SU-DHL-6 (cell line): Measurements from ENCODE around the gene UNC45A.

Experiments used
- H2AFZ ChIP-seq: fragments of 200-600 bp; sonication (generic); 2 replicates; pipeline ENCODE4 v1.6.1; 2014; ENCODE audit warnings: low read depth, mild to moderate bottlenecking, moderate library complexity, mixed read lengths, antibody characterized with exemption, low read length; ENCODE audit not compliant: severe bottlenecking
- H3F3A ChIP-seq: fragments of 200-600 bp; shearing (Covaris generic); 2 replicates; pipeline ENCODE4 v1.6.0; 2016; ENCODE audit warnings: antibody characterized with exemption, mild to moderate bottlenecking; ENCODE audit not compliant: insufficient read depth
- H3K27ac ChIP-seq: fragments of 200-600 bp; sonication (generic); 2 replicates; pipeline ENCODE4 v1.5.1; 2016; ENCODE audit warnings: low read depth, mild to moderate bottlenecking, low read length, moderate library complexity, mixed read lengths
- H3K27me3 ChIP-seq: fragments of 200-600 bp; sonication (generic), shearing (Covaris generic); 2 replicates; pipeline ENCODE4 v1.6.0; 2014; ENCODE audit warnings: mild to moderate bottlenecking, low read length
- H3K36me3 ChIP-seq: fragments of 200-600 bp; sonication (generic); 2 replicates; pipeline ENCODE4 v1.6.1; 2014; ENCODE audit warnings: mild to moderate bottlenecking, low read length, mixed read lengths
- H3K4me2 ChIP-seq: fragments of 300-600, 200-600 bp; shearing (Covaris generic), sonication (generic); 2 replicates; pipeline ENCODE4 v1.6.0; 2014; ENCODE audit warnings: low read length, low read depth, mild to moderate bottlenecking; ENCODE audit not compliant: poor library complexity, severe bottlenecking
- H3K4me3 ChIP-seq: fragments of 200-600 bp; sonication (generic); 2 replicates; pipeline ENCODE4 v1.5.1; 2014; ENCODE audit warnings: antibody characterized with exemption, low read length, mild to moderate bottlenecking, mixed read lengths; ENCODE audit not compliant: insufficient read depth, poor library complexity, severe bottlenecking
- H3K79me2 ChIP-seq: fragments of 200-600 bp; sonication (generic); 2 replicates; pipeline ENCODE4 v1.6.1; 2014; ENCODE audit warnings: mild to moderate bottlenecking, low read length, moderate library complexity; ENCODE audit not compliant: insufficient read depth
- H3K9ac ChIP-seq: fragments of 200-600 bp; sonication (generic); 2 replicates; pipeline ENCODE4 v1.7.0; 2014; ENCODE audit warnings: mild to moderate bottlenecking, low read length
- H3K9me2 ChIP-seq: fragments of 200-600 bp; sonication (generic); replicated peaks from 2 replicates; pipeline ENCODE4 v1.6.1; 2014; ENCODE audit warnings: low read length; ENCODE audit not compliant: insufficient read depth
- H3K9me3 ChIP-seq: fragments of 200-600 bp; sonication (generic); 2 replicates; pipeline ENCODE4 v1.6.1; 2014; ENCODE audit warnings: low read length, mixed read lengths; ENCODE audit not compliant: insufficient read depth
- H4K20me1 ChIP-seq: fragments of 200-600 bp; sonication (generic); 2 replicates; pipeline ENCODE4 v1.6.1; 2014; ENCODE audit warnings: low read depth, mild to moderate bottlenecking, antibody characterized with exemption, low read length, moderate library complexity, mixed read lengths
- EZH2phosphoT487 ChIP-seq: fragments of 200-600 bp; sonication (generic), shearing (Covaris generic); conservative IDR thresholded peaks from 2 replicates; pipeline ENCODE4 v1.6.1; 2018; ENCODE audit warnings: mild to moderate bottlenecking, antibody characterized with exemption, low read length, moderate library complexity, mixed read lengths
- TF ChIP-seq, protein P1 (sequence below): fragments of 200-600 bp; sonication (generic); IDR thresholded peaks from one replicate; pipeline ENCODE4 v1.5.1; 2017; ENCODE audit warnings: antibody characterized with exemption, mild to moderate bottlenecking, low read length, moderate library complexity; ENCODE audit not compliant: insufficient read depth, poor library complexity, severe bottlenecking

The UNC45A gene

GRCh38 chr15:90957031-90957790, 22.1 kb downstream of the UNC45A start:
- H3K9ac ChIP-seq: no peak overlapping the region
- no peaks in the 10 kb centered on the region for H3K27me3 ChIP-seq
- peaks cover 24% of the 10 kb centered on the region for H3F3A ChIP-seq
- H3K36me3 ChIP-seq: no peaks in the 10 kb centered on the region
- H3K4me3 ChIP-seq: no peak overlapping the region
- no peak overlapping the region for H2AFZ ChIP-seq
- H3K9me3 ChIP-seq: no peaks in the 10 kb centered on the region
- H3K27ac ChIP-seq: no peak overlapping the region
- TF ChIP-seq, protein P1, sequence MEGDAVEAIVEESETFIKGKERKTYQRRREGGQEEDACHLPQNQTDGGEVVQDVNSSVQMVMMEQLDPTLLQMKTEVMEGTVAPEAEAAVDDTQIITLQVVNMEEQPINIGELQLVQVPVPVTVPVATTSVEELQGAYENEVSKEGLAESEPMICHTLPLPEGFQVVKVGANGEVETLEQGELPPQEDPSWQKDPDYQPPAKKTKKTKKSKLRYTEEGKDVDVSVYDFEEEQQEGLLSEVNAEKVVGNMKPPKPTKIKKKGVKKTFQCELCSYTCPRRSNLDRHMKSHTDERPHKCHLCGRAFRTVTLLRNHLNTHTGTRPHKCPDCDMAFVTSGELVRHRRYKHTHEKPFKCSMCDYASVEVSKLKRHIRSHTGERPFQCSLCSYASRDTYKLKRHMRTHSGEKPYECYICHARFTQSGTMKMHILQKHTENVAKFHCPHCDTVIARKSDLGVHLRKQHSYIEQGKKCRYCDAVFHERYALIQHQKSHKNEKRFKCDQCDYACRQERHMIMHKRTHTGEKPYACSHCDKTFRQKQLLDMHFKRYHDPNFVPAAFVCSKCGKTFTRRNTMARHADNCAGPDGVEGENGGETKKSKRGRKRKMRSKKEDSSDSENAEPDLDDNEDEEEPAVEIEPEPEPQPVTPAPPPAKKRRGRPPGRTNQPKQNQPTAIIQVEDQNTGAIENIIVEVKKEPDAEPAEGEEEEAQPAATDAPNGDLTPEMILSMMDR: no peak
- no peak for TF ChIP-seq EZH2phosphoT487
- H3K4me2 ChIP-seq: peak overlapping the region; percentile 89
- H3K9me2 ChIP-seq: no peaks in the 10 kb centered on the region
- H3K79me2 ChIP-seq: peaks cover 3% of the 10 kb centered on the region; the same call in 1 of the 2 replicates
- H4K20me1 ChIP-seq: 0 out of 2 replicates have a peak, but pooled peaks cover 2% of the 10 kb centered on the region

GRCh38 chr15:90957791-90958190, 22.7 kb downstream of the UNC45A start:
- Histone ChIP-seq H3K4me3 (no peak overlapping the region), H3K36me3 (no peaks in the 10 kb centered on the region), H3K9me2 (no peaks in the 10 kb centered on the region), H4K20me1 (0 out of 2 replicates have a peak, but pooled peaks cover 4% of the 10 kb centered on the region), H2AFZ (no peak overlapping the region), H3K9me3 (no peaks in the 10 kb centered on the region), H3K27ac (no peak overlapping the region), H3F3A (peaks cover 29% of the 10 kb centered on the region), H3K79me2 (peaks cover 3% of the 10 kb centered on the region; the same call in 1 of the 2 replicates), H3K4me2 (no peak overlapping the region), H3K9ac (no peak overlapping the region), H3K27me3 (no peaks in the 10 kb centered on the region)
- TF ChIP-seq EZH2phosphoT487: no peak
- TF ChIP-seq, protein P1: no peak

- 0 out of 2 replicates have a peak, but pooled peaks cover 3% of the 10 kb centered on the region for H3K36me3 ChIP-seq
- TF ChIP-seq, protein P1: no peak
- no peak for TF ChIP-seq EZH2phosphoT487
- H3K4me3 ChIP-seq: no peak overlapping the region
- H3K27me3 ChIP-seq: no peaks in the 10 kb centered on the region
- peaks cover 31% of the 10 kb centered on the region for H3F3A ChIP-seq
- H3K4me2 ChIP-seq: no peak overlapping the region
- no peak overlapping the region for H3K27ac ChIP-seq
- no peaks in the 10 kb centered on the region for H3K9me2 ChIP-seq
- H4K20me1 ChIP-seq: 0 out of 2 replicates have a peak, but pooled peaks cover 4% of the 10 kb centered on the region
- H3K9me3 ChIP-seq: no peaks in the 10 kb centered on the region
- no peak overlapping the region for H2AFZ ChIP-seq
- peaks cover 3% of the 10 kb centered on the region; the same call in 1 of the 2 replicates for H3K79me2 ChIP-seq
- no peak overlapping the region for H3K9ac ChIP-seq
Observed at GRCh38 chr15:90959028-90959595, 24.0 kb downstream of the UNC45A start.
